ENCODE results near the gene RAMP3. TPM values are rescaled to one million over a fixed set of nuclear protein-coding genes. Genes with fewer than 3 reads are reported as not detected.

The RAMP3 gene
- total RNA-seq, 1 donor from 2014 or later = 183 TPM

GRCh38 chr7:45193828-45194227, 36.2 kb downstream of the RAMP3 start:
- H3K4me3 ChIP-seq = no peak overlapping the region
- H3K4me1 ChIP-seq = no peaks in the 10 kb centered on the region
- H3K27me3 ChIP-seq (ENCODE audit: low read depth) = no peaks in the 10 kb centered on the region
- DNase-seq = no peak
- no peak for ATAC-seq
- H3K9me3 ChIP-seq = no peaks in the 10 kb centered on the region
- no peaks in the 10 kb centered on the region for H3K36me3 ChIP-seq
- TF ChIP-seq CTCF (IDR thresholded peaks at IDR 0.05) = no peak
- intact Hi-C loops (cut with DNase I) = no loop called here
- no peak overlapping the region for H3K27ac ChIP-seq

- H3K27me3 ChIP-seq (ENCODE audit: low read depth) = no peaks in the 10 kb centered on the region
- DNase-seq (no peak), ATAC-seq (no peak)
- no peak overlapping the region for H3K4me3 ChIP-seq
- H3K27ac ChIP-seq = no peak overlapping the region
- H3K9me3 ChIP-seq = no peaks in the 10 kb centered on the region
- no peaks in the 10 kb centered on the region for H3K36me3 ChIP-seq
- H3K4me1 ChIP-seq = no peaks in the 10 kb centered on the region
- no peak for TF ChIP-seq CTCF (IDR thresholded peaks at IDR 0.05)
- intact Hi-C loops (cut with DNase I) = no loop called here
Observed at GRCh38 chr7:45196374-45196773, 38.8 kb downstream of the RAMP3 start.

GRCh38 chr7:45197461-45197860, 39.9 kb downstream of the RAMP3 start:
- no peaks in the 10 kb centered on the region for H3K9me3 ChIP-seq
- DNase-seq (no peak), ATAC-seq (no peak)
- H3K27ac ChIP-seq = no peak overlapping the region
- no peaks in the 10 kb centered on the region for H3K4me1 ChIP-seq
- no peaks in the 10 kb centered on the region for H3K27me3 ChIP-seq (ENCODE audit: low read depth)
- intact Hi-C loops (cut with DNase I) = no loop called here
- no peak for TF ChIP-seq CTCF (IDR thresholded peaks at IDR 0.05)
- H3K4me3 ChIP-seq = no peak overlapping the region
- H3K36me3 ChIP-seq = no peaks in the 10 kb centered on the region

GRCh38 chr7:45198986-45199385, 41.4 kb downstream of the RAMP3 start:
- Histone ChIP-seq H3K9me3 (no peaks in the 10 kb centered on the region), H3K27me3 (ENCODE audit: low read depth) (no peaks in the 10 kb centered on the region), H3K27ac (no peak overlapping the region), H3K4me1 (peaks cover 9% of the 10 kb centered on the region), H3K36me3 (no peaks in the 10 kb centered on the region), H3K4me3 (no peak overlapping the region)
- ATAC-seq = no peak
- intact Hi-C loops (cut with DNase I) = no loop called here
- DNase-seq = no peak
- no peak for TF ChIP-seq CTCF (IDR thresholded peaks at IDR 0.05)

GRCh38 chr7:45199506-45199905, 41.9 kb downstream of the RAMP3 start:
- H3K27me3 ChIP-seq (ENCODE audit: low read depth) = no peaks in the 10 kb centered on the region

More at GRCh38 chr7:45199506-45199905, 41.9 kb downstream of the RAMP3 start:
- Histone ChIP-seq H3K4me3 (no peak overlapping the region), H3K36me3 (no peaks in the 10 kb centered on the region), H3K27ac (no peak overlapping the region), H3K4me1 (peaks cover 14% of the 10 kb centered on the region), H3K9me3 (no peaks in the 10 kb centered on the region)
- TF ChIP-seq CTCF (IDR thresholded peaks at IDR 0.05) = no peak
- intact Hi-C loops (cut with DNase I) = no loop called here
- DNase-seq (no peak), ATAC-seq (no peak)

All from lower lobe of right lung (tissue), 2 donors.